ENCODE measurements around the gene CERS6. TPM values are rescaled to one million over a fixed set of nuclear protein-coding genes. Genes with fewer than 3 reads are reported as not detected.

CERS6 gene
- total and polyA plus RNA-seq, 12 donors: 5.0 to 110 (median 29.6) TPM

- 82 to 85% (median 83%) methylated on average over 10 of the region's 10 CpGs for WGBS, 4 donors
- Histone ChIP-seq H3K27ac (no peak overlapping the region), H3K36me3 (replicated peaks in 1 of 2) (no peaks in the 10 kb centered on the region), H3K27me3 (no peaks in the 10 kb centered on the region), H3K9me3 (replicated peaks in 1 of 3) (no peaks in the 10 kb centered on the region), H3K4me3 (no peak overlapping the region), H3K4me1 (replicated peaks in 1 of 2) (no peaks in the 10 kb centered on the region)
- intact Hi-C loops (cut with DNase I): no loop called here
- no peak for TF ChIP-seq CTCF (IDR thresholded peaks at IDR 0.05)
- DNase-seq: no peak
These were observed 217.5 kb downstream of the CERS6 start for GRCh38 chr2:168673265-168674189.

GRCh38 chr2:168678153-168678853, 222.2 kb downstream of the CERS6 start:
- intact Hi-C loops (cut with DNase I): no loop called here
- Histone ChIP-seq H3K27ac (no peak overlapping the region), H3K4me1 (replicated peaks in 1 of 2) (no peaks in the 10 kb centered on the region), H3K27me3 (no peaks in the 10 kb centered on the region), H3K36me3 (replicated peaks in 1 of 2) (no peaks in the 10 kb centered on the region), H3K4me3 (no peak overlapping the region), H3K9me3 (replicated peaks in 1 of 3) (no peaks in the 10 kb centered on the region)
- 91 to 92% (median 92%) methylated on average over 10 of the region's 10 CpGs for WGBS, 4 donors
- no peak for DNase-seq
- no peak for TF ChIP-seq CTCF (IDR thresholded peaks at IDR 0.05)
- TF ChIP-seq POLR2A (IDR thresholded peaks at IDR 0.05): no peak

- TF ChIP-seq POLR2A (IDR thresholded peaks at IDR 0.05) (no peak), CTCF (IDR thresholded peaks at IDR 0.05) (no peak)
These were observed 223.0 kb downstream of the CERS6 start for GRCh38 chr2:168679081-168679480.

GRCh38 chr2:168679741-168680310, 223.8 kb downstream of the CERS6 start:
- Histone ChIP-seq H3K4me1 (replicated peaks in 1 of 2) (no peaks in the 10 kb centered on the region), H3K27me3 (no peaks in the 10 kb centered on the region), H3K9me3 (replicated peaks in 1 of 3) (no peaks in the 10 kb centered on the region), H3K36me3 (replicated peaks in 1 of 2) (no peaks in the 10 kb centered on the region), H3K4me3 (no peak overlapping the region), H3K27ac (no peak overlapping the region)
- TF ChIP-seq CTCF (IDR thresholded peaks at IDR 0.05) (no peak), POLR2A (IDR thresholded peaks at IDR 0.05) (no peak)
- intact Hi-C loops (cut with DNase I): no loop called here
- 90 to 93% (median 92%) methylated on average over 8 of the region's 8 CpGs for WGBS, 4 donors
- no peak for DNase-seq

More at GRCh38 chr2:168679081-168679480, 223.0 kb downstream of the CERS6 start:
- no peaks in the 10 kb centered on the region for H3K4me1 ChIP-seq (replicated peaks in 1 of 2)
- H3K36me3 ChIP-seq (replicated peaks in 1 of 2): no peaks in the 10 kb centered on the region
- no peak overlapping the region for H3K4me3 ChIP-seq
- no peak overlapping the region for H3K27ac ChIP-seq
- intact Hi-C loops (cut with DNase I): no loop called here
- no peak for DNase-seq
- WGBS, 4 donors: 86 to 91% (median 88%) methylated on average over 4 of the region's 4 CpGs
- no peaks in the 10 kb centered on the region for H3K9me3 ChIP-seq (replicated peaks in 1 of 3)
- H3K27me3 ChIP-seq: no peaks in the 10 kb centered on the region
